NT2/D1 (cell line): ENCODE measurements around the gene IBA57.

Source experiments
- SUZ12 ChIP-seq: IDR thresholded peaks from 2 replicates; pipeline ENCODE4 v1.6.1; 2011; ENCODE audit not compliant: insufficient read length, insufficient read depth; ENCODE audit errors: extremely low read depth
- YY1 ChIP-seq: IDR thresholded peaks from 2 replicates; pipeline ENCODE4 v1.6.1; 2011; ENCODE audit not compliant: insufficient read length, insufficient read depth
- ZNF274 ChIP-seq: IDR thresholded peaks from 2 replicates; pipeline ENCODE4 v1.6.1; 2011; ENCODE audit warnings: mild to moderate bottlenecking, low read depth, low read length

GRCh38 chr1:228178737-228179684 lies 13.4 kb downstream of the IBA57 start:
- TF ChIP-seq ZNF274 = no peak
- TF ChIP-seq YY1 = no peak
- no peak for TF ChIP-seq SUZ12
